ENCODE data around the gene CCNG2.

CCNG2 gene

DNA sequence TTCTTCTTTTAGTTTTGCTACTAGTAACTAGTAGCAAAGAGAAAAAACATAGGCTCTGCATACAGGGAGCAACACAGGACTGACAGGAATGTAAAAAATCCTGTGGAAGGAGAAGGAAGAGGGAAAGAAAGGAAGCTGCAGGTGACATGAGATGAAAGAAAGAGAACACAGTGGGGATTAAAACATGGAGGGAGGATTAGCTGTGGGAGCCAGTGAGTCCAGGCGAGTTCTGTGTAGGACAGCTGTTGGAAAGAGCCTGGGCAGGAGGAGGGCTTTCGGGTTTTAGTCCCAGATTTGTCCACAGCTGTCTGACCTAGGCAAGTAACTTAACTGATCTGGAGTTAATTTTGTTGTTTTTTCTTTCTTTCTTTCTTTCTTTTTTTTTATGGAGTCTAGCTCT, 21.6 kb downstream of the CCNG2 start:
- no peak for DNase-seq (ENCODE audit: low read depth)

DNA sequence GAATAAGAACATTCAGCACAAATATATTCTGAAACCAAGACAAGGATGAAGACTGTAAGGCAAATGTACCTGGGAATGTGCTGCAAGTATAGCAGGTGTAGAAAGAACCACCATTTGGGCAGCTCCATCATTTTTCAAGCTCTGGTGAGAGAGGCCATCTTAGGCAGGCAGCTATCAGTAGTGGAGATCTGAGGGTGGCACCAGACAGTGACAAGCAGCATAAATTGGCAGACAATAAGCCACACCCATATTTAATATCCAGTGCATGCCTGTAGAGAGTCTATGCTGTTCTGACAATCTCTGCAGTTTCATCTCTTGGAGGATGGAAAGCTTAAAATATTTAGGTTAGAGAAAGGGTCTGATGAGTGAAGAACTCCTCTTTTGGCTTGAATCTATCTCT, 22.5 kb downstream of the CCNG2 start:
- no peak for DNase-seq (ENCODE audit: low read depth)

DNA sequence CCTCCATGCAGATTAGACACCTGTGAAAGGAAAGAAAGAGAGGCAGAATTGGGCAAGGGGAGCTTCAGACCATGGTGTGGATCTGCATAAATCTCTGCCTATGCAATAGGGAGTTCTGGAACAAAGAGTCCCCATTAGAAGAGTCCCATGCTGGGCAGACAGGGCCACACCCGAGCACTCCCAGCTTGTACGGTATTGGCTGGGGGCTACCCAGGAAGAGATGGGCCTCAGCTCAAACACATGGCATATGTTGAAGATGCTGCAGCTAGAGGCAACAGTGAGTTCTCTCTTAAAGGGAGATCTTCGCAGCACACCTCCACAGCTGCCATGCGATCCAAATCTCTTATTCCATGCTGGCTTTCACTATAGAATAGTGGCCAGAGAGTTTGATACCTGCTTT, 24.7 kb downstream of the CCNG2 start:
- no peak for DNase-seq (ENCODE audit: low read depth)

DNA sequence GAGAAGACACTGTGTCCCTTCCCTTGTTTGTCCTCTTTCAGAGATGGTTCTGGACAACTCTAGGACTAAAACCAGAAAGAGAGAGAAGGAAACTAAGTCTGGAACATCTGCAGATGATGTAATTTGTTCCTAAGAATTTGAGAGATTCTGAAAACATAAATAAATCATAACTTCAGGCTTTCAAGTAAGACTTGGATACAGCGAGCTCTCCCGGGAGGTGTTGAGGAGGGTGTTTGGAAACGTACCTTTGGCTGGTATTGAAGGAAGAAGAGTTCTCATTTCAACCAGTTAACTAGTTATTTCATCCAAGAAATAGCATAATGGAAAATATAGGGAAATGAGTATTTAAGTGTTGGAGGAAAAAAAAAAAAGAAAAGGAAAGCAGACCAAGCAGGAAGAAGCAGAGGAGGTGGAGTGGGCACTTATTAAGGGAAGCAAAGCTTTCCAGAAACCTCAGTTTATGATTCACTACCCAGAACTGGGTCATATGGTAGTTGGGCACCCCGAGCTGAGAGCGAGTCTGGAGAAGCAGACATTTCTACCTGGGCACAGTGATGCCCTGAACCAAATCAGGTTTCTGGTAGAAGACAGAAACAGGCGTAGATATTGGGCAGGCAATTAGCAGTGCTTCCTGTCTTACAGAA, 26.9 kb downstream of the CCNG2 start:
- no peak for DNase-seq (ENCODE audit: low read depth)

DNA sequence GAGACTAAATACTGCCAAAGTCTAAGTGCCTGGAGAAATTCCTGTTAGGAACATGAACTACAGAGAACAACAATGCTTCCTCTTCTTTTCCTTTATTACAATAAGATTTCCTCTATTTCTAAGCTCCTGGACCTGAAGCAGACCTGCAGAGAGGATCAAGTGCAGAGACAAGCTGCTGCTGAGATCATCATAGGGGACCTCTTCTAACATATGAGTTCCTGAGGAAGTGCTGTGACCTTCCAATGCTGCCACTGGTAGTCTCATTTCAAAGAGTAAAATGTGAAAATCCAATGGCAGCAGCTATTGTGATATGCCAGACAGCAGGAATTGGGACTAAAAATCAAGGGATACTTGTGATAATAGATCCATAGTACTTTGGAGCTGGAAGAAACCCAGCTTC, 28.0 kb downstream of the CCNG2 start:
- no peak for DNase-seq (ENCODE audit: low read depth)

DNA sequence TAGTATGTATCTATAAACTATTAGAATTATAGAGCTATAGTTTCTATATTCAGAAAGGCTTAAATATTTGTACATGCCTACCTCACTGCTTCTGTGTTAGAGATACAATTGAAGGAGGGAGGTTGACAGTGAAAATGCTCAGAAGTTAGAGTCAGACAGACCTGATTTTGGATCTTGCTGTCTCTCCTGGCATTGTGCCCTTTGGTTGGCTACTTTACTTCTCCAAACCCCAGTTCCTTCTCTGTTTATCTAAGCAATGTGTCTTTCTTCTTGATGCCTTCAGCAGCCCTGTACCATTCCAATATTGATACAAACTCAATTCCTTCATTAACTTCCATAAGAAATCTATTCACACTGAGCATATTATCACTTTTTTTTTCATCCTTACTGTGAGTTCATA, 28.7 kb downstream of the CCNG2 start:
- no peak for DNase-seq (ENCODE audit: low read depth)

DNA sequence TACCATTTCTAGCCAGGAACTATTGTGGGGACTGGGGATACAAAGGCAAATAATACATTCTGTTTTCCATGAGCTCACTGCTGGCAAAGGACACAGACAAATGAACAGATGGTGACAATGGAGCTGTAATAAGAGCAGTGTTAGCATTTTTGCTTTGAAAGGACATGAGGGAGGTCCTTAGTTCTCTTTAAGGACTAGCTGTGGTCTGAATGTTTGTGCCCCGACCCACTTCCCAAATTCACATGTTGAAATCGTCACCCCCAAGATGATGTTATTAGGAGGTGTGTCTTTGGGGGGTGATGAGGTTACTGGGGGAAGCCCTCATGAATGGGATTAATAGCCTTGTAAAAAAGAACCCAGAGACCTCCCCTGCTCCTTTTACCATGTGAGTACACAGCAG, 30.3 kb downstream of the CCNG2 start:
- DNase-seq (ENCODE audit: low read depth) = no peak

DNA sequence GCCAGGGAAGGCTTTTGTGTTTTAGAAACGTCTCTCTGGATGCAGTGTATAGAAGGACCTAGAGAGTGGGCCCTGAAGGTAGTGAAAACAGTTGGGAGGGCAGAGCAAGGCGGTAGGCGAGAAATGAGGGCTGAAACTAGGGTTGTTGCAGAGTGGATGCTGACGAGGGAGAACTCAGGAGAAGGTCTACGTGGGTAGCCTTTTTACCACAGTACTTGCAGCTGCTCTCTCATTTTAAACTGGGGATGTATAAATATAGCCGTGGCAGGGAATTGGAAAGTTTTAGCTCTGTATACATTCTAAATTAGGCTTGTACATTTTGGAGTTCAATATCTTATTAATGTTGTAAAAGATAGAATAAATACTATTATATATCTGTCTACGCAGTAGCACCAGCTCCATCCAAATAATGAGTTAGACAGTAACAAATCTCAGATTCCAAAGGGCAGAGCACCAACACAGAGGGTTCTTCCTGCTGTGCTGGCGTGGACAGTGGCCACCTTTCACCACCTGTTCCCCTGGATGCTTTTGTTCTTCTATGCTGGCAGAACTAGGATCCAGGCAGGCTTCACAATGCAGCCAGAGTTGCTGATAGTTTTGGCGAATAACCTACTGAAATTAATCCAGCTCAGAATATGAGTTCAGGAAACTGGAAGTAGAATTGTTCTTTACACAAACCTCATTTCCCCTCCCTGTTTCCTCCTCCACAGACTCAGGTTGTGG, 31.7 kb downstream of the CCNG2 start:
- DNase-seq (ENCODE audit: low read depth) = no peak

DNA sequence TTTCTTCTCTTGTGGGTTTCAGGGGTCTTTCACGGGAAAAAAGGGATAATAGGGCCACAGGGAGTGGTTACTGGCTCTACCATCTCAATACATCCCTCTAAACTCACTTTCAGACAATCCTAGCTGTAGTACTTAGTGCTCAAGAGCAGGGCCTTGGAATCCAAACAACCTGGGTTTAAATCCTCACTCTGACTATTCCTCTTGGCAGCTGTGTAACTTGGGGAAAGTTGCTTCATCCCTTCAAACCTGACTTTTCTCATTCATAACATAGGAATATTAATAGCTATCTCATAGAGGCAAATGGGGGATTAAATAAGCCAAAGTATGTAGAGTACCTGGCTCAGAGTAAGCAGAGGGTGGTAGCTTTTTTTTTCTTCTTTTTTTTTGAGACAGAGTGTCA, 32.4 kb downstream of the CCNG2 start:
- no peak for DNase-seq (ENCODE audit: low read depth)

DNA sequence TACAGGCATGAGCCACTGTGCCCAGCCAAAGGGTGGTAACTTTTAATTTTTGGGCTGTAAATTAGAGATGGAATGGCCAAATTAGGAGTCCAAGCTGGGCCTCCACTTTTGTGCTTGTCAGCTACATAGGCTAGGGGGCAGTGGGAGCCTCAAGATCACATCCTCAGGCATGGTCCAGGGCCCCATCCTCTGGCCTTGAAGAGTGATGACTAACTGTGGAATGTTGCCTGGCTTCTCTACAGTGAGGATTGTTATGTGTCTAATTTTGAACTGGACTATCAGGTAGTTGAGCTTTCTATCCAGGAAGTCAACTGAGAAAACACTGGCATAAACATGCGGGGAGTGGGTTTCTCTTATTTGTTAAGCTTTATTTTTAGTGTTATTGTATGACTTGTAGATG, 33.0 kb downstream of the CCNG2 start:
- no peak for DNase-seq (ENCODE audit: low read depth)

DNA sequence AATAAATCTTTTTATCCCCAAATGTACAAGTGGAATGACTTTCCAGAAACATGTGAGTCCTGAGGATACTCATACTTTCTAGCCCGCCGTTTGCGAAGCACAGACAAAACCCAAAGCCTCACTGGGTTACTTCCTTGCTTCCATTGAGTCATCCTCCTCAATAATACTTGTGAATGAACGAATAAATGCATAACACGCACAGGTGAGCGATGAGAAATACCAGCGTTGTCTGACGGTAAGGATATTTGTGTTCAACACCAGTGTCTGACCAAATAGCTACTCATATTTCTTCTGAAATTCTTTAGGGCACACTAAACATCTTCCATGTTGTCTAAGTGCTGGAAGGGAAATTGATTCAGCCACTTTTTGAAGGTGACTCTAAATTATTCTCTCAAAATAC, 36.0 kb downstream of the CCNG2 start:
- no peak for DNase-seq (ENCODE audit: low read depth)

DNA sequence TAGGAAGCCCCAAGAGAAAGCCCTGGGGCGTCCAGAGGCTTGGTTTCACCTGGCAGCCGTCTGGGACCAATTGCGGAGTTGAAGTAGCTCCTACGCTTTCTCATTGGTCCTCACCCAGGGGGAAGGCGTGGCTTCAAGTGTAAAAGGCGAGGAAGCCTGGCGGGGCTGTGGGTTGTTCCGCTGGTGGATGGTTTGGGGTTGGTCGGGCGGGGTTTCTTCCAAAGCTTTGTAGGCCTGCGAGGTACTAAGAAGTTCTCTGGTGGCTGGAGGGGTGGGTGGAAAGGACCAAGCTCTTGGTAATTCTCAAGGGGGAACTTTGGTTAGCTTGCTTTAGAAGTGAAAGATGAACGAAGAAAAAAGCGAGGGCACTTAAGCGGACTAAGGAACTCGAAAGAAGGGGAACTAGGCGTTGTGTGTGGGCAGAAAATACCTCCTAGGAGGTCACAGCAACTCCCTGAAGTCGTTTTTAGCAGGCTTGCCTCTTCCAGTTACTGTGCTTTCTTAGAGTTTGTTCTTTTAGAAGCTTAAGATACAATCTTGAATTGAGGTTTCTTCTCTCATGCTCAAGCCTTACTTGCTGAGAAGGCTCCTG, 36.6 kb downstream of the CCNG2 start:
- peak; percentile 38 for DNase-seq (ENCODE audit: low read depth)

DNA sequence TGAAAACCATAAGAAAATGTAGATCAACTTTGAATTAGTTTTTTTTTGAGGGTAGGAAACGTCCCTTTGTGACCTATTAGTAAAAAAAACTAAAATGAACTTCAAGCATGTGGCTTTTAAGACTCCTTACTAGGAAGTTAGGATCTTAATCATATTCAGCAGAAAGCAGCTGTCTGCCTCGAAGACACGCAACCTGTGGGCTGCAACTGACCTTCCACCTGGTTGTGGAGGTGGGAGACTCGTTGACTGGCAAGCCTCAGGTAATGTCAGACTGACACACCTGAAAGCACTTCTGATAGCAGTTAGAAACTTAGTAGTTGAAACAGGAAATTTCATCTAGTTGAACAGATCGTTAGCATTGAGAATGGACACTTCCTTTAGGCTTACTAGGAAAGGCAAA, 37.4 kb downstream of the CCNG2 start:
- no peak for DNase-seq (ENCODE audit: low read depth)

DNA sequence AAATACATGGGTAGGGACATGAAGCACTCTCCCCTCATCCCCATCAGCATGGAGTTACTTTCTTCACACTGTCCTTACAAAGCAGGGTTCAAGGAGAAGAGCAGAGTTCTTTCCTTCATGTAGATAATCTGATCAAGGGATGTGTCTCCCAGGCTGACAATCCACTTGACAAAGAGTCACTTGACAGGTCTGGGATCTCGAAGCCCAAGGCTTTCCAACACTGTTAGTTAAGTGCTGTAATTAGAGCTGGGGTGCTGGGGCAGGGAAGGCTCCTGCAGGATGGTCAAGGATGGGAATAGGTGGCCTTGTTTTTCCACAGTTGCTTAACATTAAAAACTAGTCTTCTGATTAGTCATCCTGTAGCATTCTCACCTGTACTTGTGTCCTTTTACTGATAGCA, 38.0 kb downstream of the CCNG2 start:
- no peak for DNase-seq (ENCODE audit: low read depth)

DNA sequence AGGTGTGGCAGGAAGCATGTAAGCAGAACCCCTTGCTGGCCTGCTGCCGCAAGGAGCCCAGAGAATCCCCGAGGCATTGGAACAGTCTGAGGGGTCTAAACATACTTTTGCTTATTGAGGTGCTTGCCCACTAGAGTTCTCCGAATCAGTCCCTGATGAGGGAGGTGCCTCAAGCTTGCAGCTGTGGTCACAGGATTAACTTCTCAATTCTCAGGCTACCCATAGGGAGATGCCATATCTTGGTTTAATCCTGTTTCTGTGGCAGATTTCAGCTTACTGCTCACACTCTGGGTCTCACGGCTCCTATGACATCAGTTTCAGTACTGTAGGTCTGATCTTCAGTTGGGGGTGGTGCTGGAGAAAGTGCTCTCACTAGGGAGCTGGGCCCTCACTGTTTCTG, 39.9 kb downstream of the CCNG2 start:
- DNase-seq (ENCODE audit: low read depth) = no peak

DNA sequence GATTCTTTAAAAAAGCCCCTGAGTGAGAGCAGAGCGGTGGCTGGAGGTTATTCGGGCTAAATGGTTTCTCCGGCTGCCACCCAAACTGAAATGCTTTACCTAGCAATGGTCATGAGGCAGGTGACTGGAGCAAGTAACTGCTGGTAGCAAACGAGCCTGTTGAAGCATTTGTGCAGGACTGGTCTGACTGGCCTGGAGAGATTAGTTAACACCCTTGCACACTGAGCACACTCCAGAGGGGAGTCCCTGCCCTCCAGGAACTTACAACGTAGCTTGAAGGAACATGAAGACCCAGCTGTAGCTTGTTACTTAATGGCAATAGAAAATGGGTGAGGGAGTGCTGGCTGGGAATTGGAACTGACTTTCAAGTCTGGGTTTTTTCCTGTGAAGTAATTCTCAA, 40.4 kb downstream of the CCNG2 start:
- DNase-seq (ENCODE audit: low read depth) = no peak

DNA sequence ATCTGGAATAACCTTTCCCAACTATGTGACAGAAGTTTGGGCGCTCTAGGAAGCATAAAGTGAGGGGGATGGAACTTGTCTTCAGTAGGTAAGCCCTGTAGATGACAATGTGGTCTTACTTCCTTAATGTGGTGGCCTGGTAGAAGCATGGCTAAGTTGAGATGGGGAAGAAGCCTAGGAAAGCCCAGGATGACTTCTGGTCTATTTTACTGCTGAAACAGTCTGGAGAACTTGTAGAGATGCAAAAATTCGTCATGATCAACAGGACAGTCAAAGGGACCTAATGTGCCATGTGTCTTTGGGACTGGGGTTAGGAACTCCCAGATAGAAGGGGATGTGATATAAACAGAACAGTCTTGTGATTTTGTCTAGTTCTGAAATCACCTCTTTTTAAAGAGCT, 40.8 kb downstream of the CCNG2 start:
- DNase-seq (ENCODE audit: low read depth) = no peak

DNA sequence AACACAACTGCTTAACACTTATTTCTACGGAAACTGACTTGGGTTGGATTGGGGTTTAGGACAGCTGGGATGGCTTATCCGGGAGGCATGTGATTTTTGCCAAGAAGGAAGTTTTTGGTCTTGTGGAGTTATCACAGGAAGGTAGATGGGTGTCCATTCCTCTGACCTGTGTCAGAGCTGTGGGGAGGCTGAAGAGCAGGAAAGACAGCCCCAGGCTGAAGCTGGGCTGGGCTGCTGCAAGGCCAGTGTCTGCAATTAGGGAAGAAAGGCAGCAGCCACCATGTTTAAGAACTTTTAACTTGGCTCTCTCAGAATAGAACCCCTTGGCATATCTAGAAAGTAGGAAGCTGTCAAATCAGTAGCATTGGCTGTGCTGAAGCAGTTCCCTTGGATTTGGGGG, 42.3 kb downstream of the CCNG2 start:
- no peak for DNase-seq (ENCODE audit: low read depth)

DNA sequence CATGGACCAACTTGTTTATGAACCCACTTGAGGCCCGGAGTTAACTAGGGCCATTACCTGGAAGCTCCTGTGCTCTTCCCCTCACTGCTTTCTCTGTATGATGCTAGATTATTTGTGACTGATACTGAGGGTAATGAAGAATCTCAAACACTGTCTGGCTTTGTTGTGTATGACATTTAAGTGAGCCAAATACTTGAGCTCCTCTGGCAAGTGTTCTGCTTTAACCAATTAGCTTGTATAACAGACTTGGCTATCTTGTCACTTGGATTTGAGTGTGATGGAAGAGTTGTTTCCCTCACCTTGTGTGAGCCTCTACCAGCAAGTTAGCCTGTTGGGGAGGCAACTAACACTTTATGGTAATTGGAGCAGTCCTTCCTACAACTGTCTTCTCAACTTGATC, 42.7 kb downstream of the CCNG2 start:
- DNase-seq (ENCODE audit: low read depth) = no peak

DNA sequence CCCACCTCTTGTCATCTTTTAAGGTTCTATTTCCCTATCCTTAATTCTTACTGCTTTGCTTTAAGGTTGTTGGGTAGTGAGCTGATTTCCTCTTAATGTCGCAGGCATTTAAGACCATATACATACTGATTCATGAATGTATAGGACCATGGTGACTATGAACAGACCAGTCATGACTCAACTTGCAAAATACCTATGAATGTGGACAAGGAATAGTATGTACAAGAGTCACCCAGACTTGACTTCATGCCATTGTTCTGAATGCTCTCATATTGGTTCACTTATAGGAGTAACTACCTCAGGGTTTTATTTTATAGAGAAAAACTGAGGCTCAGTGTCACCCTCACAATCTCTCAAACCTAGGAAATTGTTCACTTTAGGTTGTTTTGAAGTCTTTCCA, 44.3 kb downstream of the CCNG2 start:
- no peak for DNase-seq (ENCODE audit: low read depth)

DNA sequence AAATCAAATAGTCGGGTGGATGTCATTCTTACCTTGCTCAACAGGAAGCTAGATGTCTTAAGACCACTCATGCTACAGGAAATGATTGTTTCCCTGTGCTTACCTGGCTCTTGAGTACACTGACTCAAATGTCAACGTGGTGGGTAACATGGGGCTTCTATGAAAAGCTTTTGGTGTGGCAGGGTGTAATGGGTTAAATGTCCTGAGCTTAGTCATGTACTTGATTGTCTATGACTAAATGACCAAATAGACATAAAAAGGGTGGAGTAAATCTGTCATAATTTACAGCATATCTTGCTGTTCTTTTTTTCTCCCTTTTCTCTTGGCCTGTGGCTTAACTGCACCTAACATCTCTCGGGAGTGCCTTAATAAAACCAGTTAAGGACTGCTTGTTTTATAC, 44.9 kb downstream of the CCNG2 start:
- no peak for DNase-seq (ENCODE audit: low read depth)

DNA sequence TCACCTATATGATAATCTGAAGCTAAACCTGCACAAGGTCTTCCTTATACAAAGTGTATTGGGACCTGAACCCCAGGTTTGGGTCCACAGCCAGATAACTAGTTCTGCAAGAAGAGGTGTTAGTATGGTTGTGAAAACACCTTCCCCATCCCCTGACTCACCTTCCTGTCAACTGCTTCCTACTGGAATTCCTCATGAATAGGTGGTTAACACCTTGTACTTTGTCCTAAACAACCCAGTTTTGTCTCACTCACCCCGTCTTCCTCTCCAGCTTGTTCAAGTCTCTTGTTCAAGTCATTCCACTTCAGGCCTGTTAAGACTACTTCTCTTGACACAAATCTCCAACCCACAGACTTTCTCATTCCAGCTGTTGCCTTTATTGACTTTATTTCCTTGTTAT, 45.5 kb downstream of the CCNG2 start:
- no peak for DNase-seq (ENCODE audit: low read depth)

DNA sequence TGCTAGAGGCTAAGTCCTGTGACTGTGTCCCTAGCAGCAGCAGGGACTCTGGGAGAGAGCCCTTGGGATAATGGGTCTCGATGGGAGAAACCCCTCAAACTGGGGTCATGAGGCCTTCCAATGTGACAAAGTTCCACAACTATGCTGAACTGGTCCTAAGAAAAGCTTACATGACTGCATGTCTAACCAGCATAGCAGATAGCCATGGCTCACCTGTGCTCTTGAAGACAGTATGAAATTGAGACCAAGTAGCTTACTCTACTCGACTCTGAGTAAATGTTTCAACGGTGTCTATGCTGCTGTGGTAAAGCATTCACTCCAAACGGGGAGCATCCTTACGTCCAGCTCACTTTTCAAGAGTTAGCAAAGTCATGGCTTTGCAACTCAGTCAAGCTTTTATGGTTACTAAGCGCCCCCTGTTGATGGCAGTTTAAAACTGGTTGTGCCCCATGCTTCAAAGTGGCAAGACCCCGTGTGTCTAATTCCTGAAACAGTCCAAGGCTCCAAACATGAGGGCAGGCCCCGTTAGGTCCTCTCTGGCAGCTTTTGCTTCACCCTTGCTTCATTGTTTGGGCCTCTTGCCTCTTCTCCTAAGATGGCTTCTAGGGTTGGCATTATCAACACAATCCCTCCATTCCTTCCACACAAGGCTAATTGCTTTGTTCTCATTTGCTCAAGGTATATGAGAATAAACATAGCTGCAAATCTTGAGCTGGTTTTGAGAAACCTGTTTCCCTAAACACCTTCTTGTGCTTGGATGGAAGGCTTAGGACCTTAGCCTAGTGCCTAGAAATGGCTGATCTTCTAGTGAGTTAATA, 46.6 kb downstream of the CCNG2 start:
- DNase-seq (ENCODE audit: low read depth) = no peak
